GM23248 (cell line): Measurements from ENCODE around the gene COL11A2.

Experiments
- EZH2 ChIP-seq: fragments of 200-600 bp; sonication (generic); IDR thresholded peaks from 2 replicates; pipeline ENCODE4 v1.6.1; 2018; ENCODE audit warnings: antibody characterized with exemption, mild to moderate bottlenecking; ENCODE audit not compliant: insufficient read depth, poor library complexity, severe bottlenecking
- EZH2phosphoT487 ChIP-seq: fragments of 200-600 bp; sonication (generic); IDR thresholded peaks from 2 replicates; pipeline ENCODE4 v1.6.1; 2018; ENCODE audit warnings: antibody characterized with exemption, moderate library complexity, mild to moderate bottlenecking, low read depth; ENCODE audit not compliant: insufficient read depth

GRCh38 chr6:33206864-33207551, 14.7 kb upstream of the COL11A2 start:
- no peak for TF ChIP-seq EZH2phosphoT487
- no peak for TF ChIP-seq EZH2
